Measurements from ENCODE around the gene CCDC170. TPM values are rescaled to one million over a fixed set of nuclear protein-coding genes. Genes with fewer than 3 reads are reported as not detected.

Gene CCDC170
- total RNA-seq, 1 experiment from 2014 or later = not detected

DNA sequence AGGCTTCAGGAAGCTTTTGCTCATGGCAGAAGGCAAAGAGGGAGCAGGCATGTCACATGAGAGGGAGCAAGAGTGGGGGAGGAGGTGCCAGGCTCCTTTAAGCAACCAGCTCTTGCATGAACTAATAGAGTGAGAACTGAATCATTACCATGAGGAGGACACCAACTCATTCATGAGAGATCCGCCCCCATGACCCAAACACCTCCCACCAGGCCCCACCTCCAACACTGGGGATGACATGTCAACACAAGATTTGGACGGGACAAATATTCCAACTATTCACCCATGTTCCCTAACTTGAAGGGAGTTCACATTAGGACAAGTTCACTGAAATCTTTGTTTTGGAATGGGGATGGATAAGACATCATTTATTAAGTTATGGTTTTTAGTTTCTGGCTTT is 158.5 kb downstream of the CCDC170 start:
- no peak overlapping the region for H3K27ac ChIP-seq (ENCODE audit: low read length)
- H3K4me1 ChIP-seq (ENCODE audit: control insufficient read depth, insufficient read depth, low read length) = no peaks in the 10 kb centered on the region
- intact Hi-C loops (cut with micrococcal nuclease; ENCODE audit: unreplicated experiment) (no loop called here), in situ Hi-C loops (cut with HindIII; ENCODE audit: low pct_unique_long_range_greater_than_20kb, low sequenced_read_pairs) (no loop called here)
- no peaks in the 10 kb centered on the region for H3K27me3 ChIP-seq (ENCODE audit: control insufficient read depth, insufficient read depth, low read length)
- TF ChIP-seq, protein P1, sequence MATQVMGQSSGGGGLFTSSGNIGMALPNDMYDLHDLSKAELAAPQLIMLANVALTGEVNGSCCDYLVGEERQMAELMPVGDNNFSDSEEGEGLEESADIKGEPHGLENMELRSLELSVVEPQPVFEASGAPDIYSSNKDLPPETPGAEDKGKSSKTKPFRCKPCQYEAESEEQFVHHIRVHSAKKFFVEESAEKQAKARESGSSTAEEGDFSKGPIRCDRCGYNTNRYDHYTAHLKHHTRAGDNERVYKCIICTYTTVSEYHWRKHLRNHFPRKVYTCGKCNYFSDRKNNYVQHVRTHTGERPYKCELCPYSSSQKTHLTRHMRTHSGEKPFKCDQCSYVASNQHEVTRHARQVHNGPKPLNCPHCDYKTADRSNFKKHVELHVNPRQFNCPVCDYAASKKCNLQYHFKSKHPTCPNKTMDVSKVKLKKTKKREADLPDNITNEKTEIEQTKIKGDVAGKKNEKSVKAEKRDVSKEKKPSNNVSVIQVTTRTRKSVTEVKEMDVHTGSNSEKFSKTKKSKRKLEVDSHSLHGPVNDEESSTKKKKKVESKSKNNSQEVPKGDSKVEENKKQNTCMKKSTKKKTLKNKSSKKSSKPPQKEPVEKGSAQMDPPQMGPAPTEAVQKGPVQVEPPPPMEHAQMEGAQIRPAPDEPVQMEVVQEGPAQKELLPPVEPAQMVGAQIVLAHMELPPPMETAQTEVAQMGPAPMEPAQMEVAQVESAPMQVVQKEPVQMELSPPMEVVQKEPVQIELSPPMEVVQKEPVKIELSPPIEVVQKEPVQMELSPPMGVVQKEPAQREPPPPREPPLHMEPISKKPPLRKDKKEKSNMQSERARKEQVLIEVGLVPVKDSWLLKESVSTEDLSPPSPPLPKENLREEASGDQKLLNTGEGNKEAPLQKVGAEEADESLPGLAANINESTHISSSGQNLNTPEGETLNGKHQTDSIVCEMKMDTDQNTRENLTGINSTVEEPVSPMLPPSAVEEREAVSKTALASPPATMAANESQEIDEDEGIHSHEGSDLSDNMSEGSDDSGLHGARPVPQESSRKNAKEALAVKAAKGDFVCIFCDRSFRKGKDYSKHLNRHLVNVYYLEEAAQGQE (IDR thresholded peaks at IDR 0.05; ENCODE audit: insufficient read depth in 1 of 2, low read depth in 2 of 2, low read length in 1 of 2) = no peak
- no peak for TF ChIP-seq SIN3A (IDR thresholded peaks at IDR 0.05; ENCODE audit: borderline replicate concordance, insufficient read depth, low read depth, low read length)
- no peak for TF ChIP-seq POLR2AphosphoS5 (IDR thresholded peaks at IDR 0.05; ENCODE audit: low read depth, low read length)
- TF ChIP-seq, protein P2, sequence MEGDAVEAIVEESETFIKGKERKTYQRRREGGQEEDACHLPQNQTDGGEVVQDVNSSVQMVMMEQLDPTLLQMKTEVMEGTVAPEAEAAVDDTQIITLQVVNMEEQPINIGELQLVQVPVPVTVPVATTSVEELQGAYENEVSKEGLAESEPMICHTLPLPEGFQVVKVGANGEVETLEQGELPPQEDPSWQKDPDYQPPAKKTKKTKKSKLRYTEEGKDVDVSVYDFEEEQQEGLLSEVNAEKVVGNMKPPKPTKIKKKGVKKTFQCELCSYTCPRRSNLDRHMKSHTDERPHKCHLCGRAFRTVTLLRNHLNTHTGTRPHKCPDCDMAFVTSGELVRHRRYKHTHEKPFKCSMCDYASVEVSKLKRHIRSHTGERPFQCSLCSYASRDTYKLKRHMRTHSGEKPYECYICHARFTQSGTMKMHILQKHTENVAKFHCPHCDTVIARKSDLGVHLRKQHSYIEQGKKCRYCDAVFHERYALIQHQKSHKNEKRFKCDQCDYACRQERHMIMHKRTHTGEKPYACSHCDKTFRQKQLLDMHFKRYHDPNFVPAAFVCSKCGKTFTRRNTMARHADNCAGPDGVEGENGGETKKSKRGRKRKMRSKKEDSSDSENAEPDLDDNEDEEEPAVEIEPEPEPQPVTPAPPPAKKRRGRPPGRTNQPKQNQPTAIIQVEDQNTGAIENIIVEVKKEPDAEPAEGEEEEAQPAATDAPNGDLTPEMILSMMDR (IDR thresholded peaks at IDR 0.05) = no peak
- no peak for TF ChIP-seq TCF7L2 (IDR thresholded peaks at IDR 0.05; ENCODE audit: low read depth, low read length)
- peaks cover 7% of the 10 kb centered on the region for H3K9me3 ChIP-seq (ENCODE audit: control insufficient read depth, insufficient read depth, low read depth, low read length)
- POLR2A ChIA-PET = no interaction called here
- no TSS peak for BruUV-seq (replicated peaks)
- ATAC-seq (no peak), DNase-seq (ENCODE audit: low read depth, low spot score) (no peak)
- no peak overlapping the region for H3K4me3 ChIP-seq (ENCODE audit: low read depth in 2 of 2, low read length in 2 of 2)
- CTCF ChIA-PET = no interaction called here
- H3K36me3 ChIP-seq (ENCODE audit: control insufficient read depth, insufficient read depth, low read length) = no peaks in the 10 kb centered on the region

DNA sequence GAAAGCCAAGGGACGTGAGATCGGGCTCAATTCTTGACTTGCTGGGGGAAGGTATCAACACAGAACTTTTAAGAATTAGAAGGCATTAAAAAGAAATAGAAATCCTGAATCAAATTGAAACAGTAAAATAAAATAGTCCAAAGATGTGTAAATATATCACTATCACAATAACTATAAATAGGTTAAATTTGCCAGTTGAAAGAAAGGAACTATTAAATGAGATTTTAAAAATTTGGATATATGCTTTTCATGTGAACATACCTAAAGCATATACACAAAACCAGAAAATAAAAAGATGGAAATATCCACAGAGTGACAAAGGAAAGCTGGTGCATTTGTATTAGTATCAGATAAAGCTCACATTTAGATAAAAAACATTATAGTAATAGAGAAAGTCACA is 161.3 kb downstream of the CCDC170 start:
- Histone ChIP-seq H3K4me3 (ENCODE audit: low read depth in 2 of 2, low read length in 2 of 2) (no peak overlapping the region), H3K4me1 (ENCODE audit: control insufficient read depth, insufficient read depth, low read length) (no peaks in the 10 kb centered on the region), H3K27ac (ENCODE audit: low read length) (no peak overlapping the region), H3K9me3 (ENCODE audit: control insufficient read depth, insufficient read depth, low read depth, low read length) (peaks cover 7% of the 10 kb centered on the region), H3K27me3 (ENCODE audit: control insufficient read depth, insufficient read depth, low read length) (no peaks in the 10 kb centered on the region), H3K36me3 (ENCODE audit: control insufficient read depth, insufficient read depth, low read length) (no peaks in the 10 kb centered on the region)
- CTCF ChIA-PET = no interaction called here
- POLR2A ChIA-PET = no interaction called here
- intact Hi-C loops (cut with micrococcal nuclease; ENCODE audit: unreplicated experiment) = no loop called here
- DNase-seq (ENCODE audit: low read depth, low spot score) (no peak), ATAC-seq (no peak)
- in situ Hi-C loops (cut with HindIII; ENCODE audit: low pct_unique_long_range_greater_than_20kb, low sequenced_read_pairs) = no loop called here
- BruUV-seq (replicated peaks) = no TSS peak
- TF ChIP-seq, protein P2 (IDR thresholded peaks at IDR 0.05) = no peak
- TF ChIP-seq, protein P1 (IDR thresholded peaks at IDR 0.05; ENCODE audit: insufficient read depth in 1 of 2, low read depth in 2 of 2, low read length in 1 of 2) = no peak
- TF ChIP-seq TCF7L2 (IDR thresholded peaks at IDR 0.05; ENCODE audit: low read depth, low read length) = no peak
- TF ChIP-seq POLR2AphosphoS5 (IDR thresholded peaks at IDR 0.05; ENCODE audit: low read depth, low read length) = no peak
- no peak for TF ChIP-seq SIN3A (IDR thresholded peaks at IDR 0.05; ENCODE audit: borderline replicate concordance, insufficient read depth, low read depth, low read length)

Data from Panc1 (cell line).